SK-N-SH (cell line): Measurements from ENCODE around the gene HOTAIR. TPM values are rescaled to one million over a fixed set of nuclear protein-coding genes. Genes with fewer than 3 reads are reported as not detected.

Experiments used
- CTCF ChIA-PET: fragments of 300-600, 350-600 bp; formaldehyde crosslinking; extraction: SDS; loops from one replicate; lab custom pipeline; 2021; lab: Yijun Ruan, JAX
- POLR2A ChIA-PET: fragments of 350-600 bp; sonication (Branson Sonifier 250); formaldehyde crosslinking; extraction: SDS; loops from one replicate; lab custom pipeline; 2020; ENCODE audit warnings: antibody characterized with exemption, inconsistent platforms; lab: Yijun Ruan, JAX
- DNase-seq: peaks from one replicate; pipeline ENCODE4 v3.0.0; 2012
- H2AFZ ChIP-seq: fragments of 200-600 bp; sonication (generic); 2 replicates; pipeline ENCODE4 v1.8.1; 2016; ENCODE audit warnings: antibody characterized with exemption, mild to moderate bottlenecking, low read depth
- H3F3A ChIP-seq: fragments of 200-600 bp; sonication (generic); replicated peaks from 2 replicates; pipeline ENCODE3; 2016; ENCODE audit warnings: antibody characterized with exemption, mild to moderate bottlenecking; ENCODE audit not compliant: insufficient read depth
- H3K27ac ChIP-seq, 2 experiments: fragments of 200-500 bp in 1 of 2; fragments of 200-600 bp in 1 of 2; sonication (Bioruptor generic) in 1 of 2; sonication (generic), shearing (Covaris generic) in 1 of 2; 2 replicates each; pipeline versions ENCODE4 v1.5.1 to v1.6.1; 2014 to 2016; ENCODE audit warnings: low read depth in 2 of 2, inconsistent platforms in 1 of 2, low read length in 1 of 2, mild to moderate bottlenecking in 1 of 2, mixed read lengths in 1 of 2
- H3K27me3 ChIP-seq: fragments of 200-600 bp; sonication (generic), shearing (Covaris generic); 2 replicates; pipeline ENCODE4 v1.6.1; 2016; ENCODE audit warnings: mixed run types; ENCODE audit not compliant: insufficient read depth
- H3K36me3 ChIP-seq, 2 experiments: fragments of 200-500 bp in 1 of 2; fragments of 200-600 bp in 1 of 2; sonication (Bioruptor generic) in 1 of 2; sonication (generic) in 1 of 2; replicated peaks in 1 of 2; 2 replicates each; pipeline versions ENCODE3 to v1.5.1; 2014 to 2016; ENCODE audit warnings: low read length in 1 of 2, mild to moderate bottlenecking in 1 of 2; ENCODE audit not compliant: insufficient read depth in 2 of 2, control insufficient read depth in 1 of 2
- H3K4me1 ChIP-seq, 2 experiments: fragments of 200-500 bp in 1 of 2; fragments of 200-600 bp in 1 of 2; sonication (Bioruptor generic) in 1 of 2; sonication (generic), shearing (Covaris generic) in 1 of 2; 2 replicates each; pipeline versions ENCODE4 v1.5.1 to v1.6.1; 2014 to 2016; ENCODE audit warnings: low read depth in 1 of 2, low read length in 1 of 2, mixed run types in 1 of 2; ENCODE audit not compliant: insufficient read depth in 2 of 2, control insufficient read depth in 1 of 2
- H3K4me2 ChIP-seq: fragments of 200-600 bp; sonication (generic), shearing (Covaris generic); 2 replicates; pipeline ENCODE4 v1.6.1; 2017; ENCODE audit warnings: mixed run types
- H3K4me3 ChIP-seq, 2 experiments: fragments of 200-500 bp in 1 of 2; fragments of 200-600 bp in 1 of 2; sonication (Bioruptor generic) in 1 of 2; sonication (generic), shearing (Covaris generic) in 1 of 2; 2 replicates each; pipeline versions ENCODE4 v1.5.1 to v1.8.1; 2014 to 2016; ENCODE audit warnings: low read depth in 2 of 2, inconsistent platforms in 1 of 2, low read length in 1 of 2, mild to moderate bottlenecking in 1 of 2, mixed read lengths in 1 of 2, moderate library complexity in 1 of 2
- H3K79me2 ChIP-seq: fragments of 200-600 bp; sonication (generic); 2 replicates; pipeline ENCODE4 v1.8.1; 2017; ENCODE audit warnings: mild to moderate bottlenecking; ENCODE audit not compliant: insufficient read depth
- H3K9ac ChIP-seq: fragments of 200-600 bp; sonication (generic); 2 replicates; pipeline ENCODE4 v1.6.1; 2017; ENCODE audit warnings: mixed run types
- H3K9me2 ChIP-seq: fragments of 200-600 bp; sonication (generic); 2 replicates; pipeline ENCODE4 v1.6.1; 2017; ENCODE audit warnings: mixed run types
- H3K9me3 ChIP-seq: fragments of 200-600 bp; sonication (generic); 2 replicates; pipeline ENCODE4 v1.6.1; 2017; ENCODE audit warnings: mixed run types, mild to moderate bottlenecking, moderate library complexity
- H4K20me1 ChIP-seq: fragments of 200-600 bp; sonication (generic); 2 replicates; pipeline ENCODE4 v1.6.1; 2017; ENCODE audit warnings: mild to moderate bottlenecking, mixed run types; ENCODE audit not compliant: insufficient read depth
- CHD2 ChIP-seq: fragments of 150-350 bp; IDR thresholded peaks from 2 replicates; pipeline ENCODE4 v1.6.1; 2018; ENCODE audit warnings: low read length; ENCODE audit not compliant: partially characterized antibody
- CTCF ChIP-seq: fragments of 200-600 bp; sonication (generic); IDR thresholded peaks from 2 replicates; pipeline ENCODE4 v1.6.1; 2017; ENCODE audit warnings: antibody characterized with exemption, mild to moderate bottlenecking, moderate library complexity
- EP300 ChIP-seq, 2 experiments: IDR thresholded peaks; 2 replicates each; pipeline versions ENCODE4 v1.4.0 to v1.6.1; 2012; ENCODE audit warnings: borderline replicate concordance in 1 of 2, low read depth in 1 of 2, low read length in 1 of 2
- FOXJ3 ChIP-seq: sonication (generic); formaldehyde crosslinking; IDR thresholded peaks from 2 replicates; pipeline ENCODE4 v1.5.1; 2020; ENCODE audit warnings: mild to moderate bottlenecking, missing genetic modification reagents
- FOXM1 ChIP-seq: IDR thresholded peaks from 2 replicates; pipeline ENCODE4 v1.4.0; 2012; ENCODE audit warnings: low read depth, mild to moderate bottlenecking
- GABPA ChIP-seq: IDR thresholded peaks from 2 replicates; pipeline ENCODE4 v1.4.0; 2012; ENCODE audit warnings: low read depth, mild to moderate bottlenecking
- MXI1 ChIP-seq: IDR thresholded peaks from 2 replicates; pipeline ENCODE4 v1.6.1; 2012; ENCODE audit warnings: mild to moderate bottlenecking, low read depth, low read length, improper control_type of control experiment
- PBX3 ChIP-seq: IDR thresholded peaks from 2 replicates; pipeline ENCODE4; 2012
- RFX5 ChIP-seq: IDR thresholded peaks from 2 replicates; pipeline ENCODE4 v1.6.1; 2012; ENCODE audit warnings: mild to moderate bottlenecking, improper control_type of control experiment, low read length
- TAF1 ChIP-seq: IDR thresholded peaks from 2 replicates; pipeline ENCODE4 v1.6.1; 2012; ENCODE audit warnings: low read depth, mild to moderate bottlenecking, low read length, moderate library complexity, borderline replicate concordance
- WGBS: methylation state at CpG from one replicate; pipeline ENCODE4 v1.1.6; 2017; ENCODE audit warnings: low lambda C conversion rate; 5-methylcytosine and 5-hydroxymethylcytosine counted together
- polyA plus RNA-seq, 3 experiments: library from polyadenylated mRNA; depleted of rRNA; stranded (reverse); fragments of >200 nt; gene quantifications; 2 replicates each; pipeline ENCODE4 v1.2.3, GENCODE V29; 2012

Gene HOTAIR
- polyA plus RNA-seq, 1 of the 3 experiments (the other 2 are of a cell fraction) = not detected

GRCh38 chr12:53972152-53972702, 2.5 kb downstream of the HOTAIR start:
- peaks cover 100% of the 10 kb centered on the region for H3K27me3 ChIP-seq
- ChIA-PET CTCF (interaction anchor here (1.0 to 12.7 kb wide), 5 partner anchors 11 to 229 kb away, joined by 3 to 134 read pairs (median 5); partner anchors contain the start of genes HOXC10 and HOXC12), POLR2A (no interaction called here)
- H3K79me2 ChIP-seq = no peaks in the 10 kb centered on the region
- H3K9ac ChIP-seq = no peak overlapping the region
- peaks cover 3% of the 10 kb centered on the region for H3F3A ChIP-seq
- H4K20me1 ChIP-seq = 0 out of 2 replicates have a peak, but pooled peaks cover 2% of the 10 kb centered on the region
- H3K36me3 ChIP-seq = no peaks in the 10 kb centered on the region
- no peak overlapping the region for H3K4me3 ChIP-seq
- H3K9me2 ChIP-seq = no peaks in the 10 kb centered on the region
- no peaks in the 10 kb centered on the region for H3K9me3 ChIP-seq
- TF ChIP-seq CTCF (no peak), CHD2 (no peak), FOXJ3 (CRISPR knock-in tag) (no peak)
- WGBS = 33% methylated on average over 9 of the region's 9 CpGs
- DNase-seq = no peak
- no peak overlapping the region for H3K4me2 ChIP-seq
- H3K27ac ChIP-seq = no peak overlapping the region
- H3K4me1 ChIP-seq = peaks cover 0 to 2% of the 10 kb centered on the region in 2 experiments; a peak in 1 of 4 replicates
- no peak overlapping the region for H2AFZ ChIP-seq

- Histone ChIP-seq H3K9me2 (no peaks in the 10 kb centered on the region), H3K79me2 (no peaks in the 10 kb centered on the region), H3K27me3 (peaks cover 100% of the 10 kb centered on the region), H3K9me3 (no peaks in the 10 kb centered on the region), H4K20me1 (0 out of 2 replicates have a peak, but pooled peaks cover 2% of the 10 kb centered on the region), H3K4me1 (peaks cover 0 to 2% of the 10 kb centered on the region in 2 experiments; a peak in 1 of 4 replicates), H3K9ac (no peak overlapping the region), H3K27ac (no peak overlapping the region), H3K4me3 (no peak overlapping the region), H2AFZ (no peak overlapping the region), H3K36me3 (no peaks in the 10 kb centered on the region), H3F3A (peaks cover 3% of the 10 kb centered on the region), H3K4me2 (no peak overlapping the region)
- ChIA-PET CTCF (interaction anchor here (1.0 to 12.7 kb wide), 4 partner anchors 10 to 34 kb away, joined by 3 to 134 read pairs (median 4); partner anchors contain the start of genes HOXC10 and HOXC12), POLR2A (no interaction called here)
- TF ChIP-seq EP300 (IDR thresholded peaks at IDR 0.05; ENCODE audit: borderline replicate concordance in 1 of 2, low read depth in 1 of 2, low read length in 1 of 2) (no peak), MXI1 (no peak), FOXM1 (no peak), PBX3 (no peak), GABPA (no peak), RFX5 (no peak), TAF1 (no peak)
- DNase-seq = no peak
- 50% methylated on average over 1 of the region's 2 CpGs for WGBS
Observed at GRCh38 chr12:53971686-53972085, 3.1 kb downstream of the HOTAIR start.
